ENCODE measurements around the gene MCU. TPM values are rescaled to one million over a fixed set of nuclear protein-coding genes. Genes with fewer than 3 reads are reported as not detected.

Gene MCU
- total RNA-seq, 1 experiment from 2014 or later = 26.8 TPM

- RAD21 ChIA-PET (ENCODE audit: low non-redundant PET in 1 of 2, low total read pairs in 2 of 2, uncharacterized antibody in 2 of 2, unreplicated experiment in 2 of 2) = no interaction called here
- Histone ChIP-seq H3K36me3 (ENCODE audit: control insufficient read depth in 1 of 2, insufficient read depth in 2 of 2, low read length in 2 of 2) (no peaks in the 10 kb centered on the region), H3K27ac (ENCODE audit: low read depth, low read length) (no peak overlapping the region), H3K9me2 (ENCODE audit: insufficient read depth) (no peaks in the 10 kb centered on the region), H3K4me1 (ENCODE audit: control insufficient read depth in 1 of 2, insufficient read depth in 2 of 2, low read length in 2 of 2) (peaks cover 11 to 19% of the 10 kb centered on the region in 2 experiments), H2AFZ (ENCODE audit: low read depth, low read length, poor library complexity, severe bottlenecking) (no peak overlapping the region), H3K79me2 (ENCODE audit: insufficient read depth, low read length) (peaks cover 6% of the 10 kb centered on the region; the same call in 1 of the 2 replicates), H3K4me3 (replicated peaks in 1 of 2; ENCODE audit: low read depth in 1 of 2, low read length in 2 of 2) (no peak overlapping the region), H3K4me2 (ENCODE audit: low read length) (no peak overlapping the region), H3K9me3 (ENCODE audit: control insufficient read depth in 1 of 2, insufficient read depth in 1 of 2, low read depth in 1 of 2, low read length in 2 of 2) (no peaks in the 10 kb centered on the region), H3K27me3 (ENCODE audit: insufficient read depth, low read length) (no peaks in the 10 kb centered on the region), H4K20me1 (ENCODE audit: insufficient read depth) (no peaks in the 10 kb centered on the region), H3K9ac (ENCODE audit: low read length) (no peak overlapping the region)
- POLR2A ChIA-PET = no interaction called here
- CTCF ChIA-PET = no interaction called here
- no TSS peak for BruUV-seq (replicated peaks)
- intact Hi-C loops (cut with micrococcal nuclease) = no loop called here
- ATAC-seq = no peak
- no peak for TF ChIP-seq CEBPB (IDR thresholded peaks at IDR 0.05; ENCODE audit: low read depth)
- DNase-seq (ENCODE audit: low read depth, low spot score) = no peak
Observed at GRCh38 chr10:72821606-72822005, 129.7 kb downstream of the MCU start.

GRCh38 chr10:72822342-72822986 is 130.5 kb downstream of the MCU start:
- H3K4me1 ChIP-seq (ENCODE audit: control insufficient read depth in 1 of 2, insufficient read depth in 2 of 2, low read length in 2 of 2) = peaks cover 11 to 18% of the 10 kb centered on the region in 2 experiments
- H3K4me2 ChIP-seq (ENCODE audit: low read length) = no peak overlapping the region
- H3K9me3 ChIP-seq (ENCODE audit: control insufficient read depth in 1 of 2, insufficient read depth in 1 of 2, low read depth in 1 of 2, low read length in 2 of 2) = no peaks in the 10 kb centered on the region
- ATAC-seq = no peak
- H3K36me3 ChIP-seq (ENCODE audit: control insufficient read depth in 1 of 2, insufficient read depth in 2 of 2, low read length in 2 of 2) = no peaks in the 10 kb centered on the region
- ChIA-PET RAD21 (ENCODE audit: low non-redundant PET in 1 of 2, low total read pairs in 2 of 2, uncharacterized antibody in 2 of 2, unreplicated experiment in 2 of 2) (no interaction called here), POLR2A (no interaction called here), CTCF (no interaction called here)
- no peaks in the 10 kb centered on the region for H4K20me1 ChIP-seq (ENCODE audit: insufficient read depth)
- H2AFZ ChIP-seq (ENCODE audit: low read depth, low read length, poor library complexity, severe bottlenecking) = no peak overlapping the region
- H3K27me3 ChIP-seq (ENCODE audit: insufficient read depth, low read length) = no peaks in the 10 kb centered on the region
- intact Hi-C loops (cut with micrococcal nuclease) = no loop called here
- no peaks in the 10 kb centered on the region for H3K9me2 ChIP-seq (ENCODE audit: insufficient read depth)
- no peak overlapping the region for H3K4me3 ChIP-seq (replicated peaks in 1 of 2; ENCODE audit: low read depth in 1 of 2, low read length in 2 of 2)
- H3K79me2 ChIP-seq (ENCODE audit: insufficient read depth, low read length) = peaks cover 6% of the 10 kb centered on the region; the same call in 1 of the 2 replicates
- BruUV-seq (replicated peaks) = no TSS peak
- H3K27ac ChIP-seq (ENCODE audit: low read depth, low read length) = no peak overlapping the region
- H3K9ac ChIP-seq (ENCODE audit: low read length) = no peak overlapping the region
- DNase-seq (ENCODE audit: low read depth, low spot score) = no peak
- TF ChIP-seq SIN3A (IDR thresholded peaks at IDR 0.05; ENCODE audit: low read depth) (no peak), POLR2A (IDR thresholded peaks at IDR 0.05; ENCODE audit: borderline replicate concordance, extremely low read depth, insufficient read depth, insufficient read length) (no peak), ZBTB33 (IDR thresholded peaks at IDR 0.05; ENCODE audit: extremely low read depth, insufficient replicate concordance, low read length) (no peak), TCF7L2 (IDR thresholded peaks at IDR 0.05; ENCODE audit: borderline replicate concordance, extremely low read depth, insufficient read depth, insufficient read length) (no peak), POLR2AphosphoS5 (IDR thresholded peaks at IDR 0.05; ENCODE audit: low read depth, low read length) (no peak), YY1 (IDR thresholded peaks at IDR 0.05; ENCODE audit: extremely low read depth, insufficient replicate concordance, low read depth, low read length) (no peak)

Measured in HCT116 (cell line).